Neural cell (in vitro differentiated cells): ENCODE results near the gene LMNB1. TPM values are rescaled to one million over a fixed set of nuclear protein-coding genes. Genes with fewer than 3 reads are reported as not detected.

Experiments
- H2AFZ ChIP-seq: fragments of 200-600, 300-800 bp; sonication (generic), shearing (Covaris generic); 2 replicates; pipeline ENCODE4 v1.6.0; 2014; ENCODE audit warnings: low read depth, mild to moderate bottlenecking, antibody characterized with exemption, low read length, moderate library complexity
- H3F3A ChIP-seq: fragments of 200-600 bp; shearing (Covaris generic); 2 replicates; pipeline ENCODE4 v1.6.1; 2016; ENCODE audit warnings: mild to moderate bottlenecking, moderate library complexity, mixed read lengths, antibody characterized with exemption, low read length; ENCODE audit not compliant: insufficient read depth, poor library complexity, severe bottlenecking
- H3K27ac ChIP-seq: fragments of 200-600, 300-800 bp; sonication (generic), shearing (Covaris generic); 2 replicates; pipeline ENCODE4 v1.5.1; 2014; ENCODE audit warnings: mild to moderate bottlenecking, low read length, moderate library complexity
- H3K27me3 ChIP-seq: fragments of 300-800, 200-600 bp; sonication (generic), shearing (Covaris generic); 2 replicates; pipeline ENCODE4 v1.6.0; 2014; ENCODE audit warnings: mild to moderate bottlenecking, low read depth, low read length, moderate library complexity; ENCODE audit not compliant: insufficient read depth
- H3K36me3 ChIP-seq: fragments of 300-800, 200-600 bp; sonication (generic), shearing (Covaris generic); 2 replicates; pipeline ENCODE4 v1.5.1; 2014; ENCODE audit warnings: mild to moderate bottlenecking, antibody characterized with exemption, low read length, moderate library complexity; ENCODE audit not compliant: insufficient read depth
- H3K4me2 ChIP-seq: fragments of 300-800, 200-600 bp; sonication (generic), shearing (Covaris generic); 2 replicates; pipeline ENCODE4 v1.6.0; 2014; ENCODE audit warnings: mild to moderate bottlenecking, low read length
- H3K4me3 ChIP-seq: fragments of 300-800, 200-600 bp; sonication (generic), shearing (Covaris generic); 2 replicates; pipeline ENCODE4 v1.5.1; 2014; ENCODE audit warnings: mild to moderate bottlenecking, low read length, moderate library complexity
- H3K79me2 ChIP-seq: fragments of 200-600 bp; shearing (Covaris generic); replicated peaks from 2 replicates; pipeline ENCODE4 v1.6.0; 2014; ENCODE audit warnings: mild to moderate bottlenecking, low read length, moderate library complexity; ENCODE audit not compliant: insufficient read depth
- H3K9ac ChIP-seq: fragments of 300-800, 200-600 bp; sonication (generic), shearing (Covaris generic); 2 replicates; pipeline ENCODE4 v1.6.1; 2016; ENCODE audit warnings: mild to moderate bottlenecking, low read length, mixed read lengths
- H3K9me2 ChIP-seq: fragments of 200-600 bp; shearing (Covaris generic); 2 replicates; pipeline ENCODE4 v1.6.1; 2016; ENCODE audit warnings: mild to moderate bottlenecking, low read length, mixed read lengths; ENCODE audit not compliant: insufficient read depth
- H3K9me3 ChIP-seq: fragments of 200-600, 300-800 bp; sonication (generic), shearing (Covaris generic); 2 replicates; pipeline ENCODE4 v1.6.1; 2016; ENCODE audit warnings: mild to moderate bottlenecking, mixed run types, low read length, moderate library complexity, mixed read lengths
- H4K20me1 ChIP-seq: fragments of 200-600 bp; shearing (Covaris generic); 2 replicates; pipeline ENCODE4 v1.6.1; 2016; ENCODE audit warnings: mild to moderate bottlenecking, mixed run types; ENCODE audit not compliant: insufficient read depth
- CTCF ChIP-seq: fragments of 450-650 bp; IDR thresholded peaks from 2 replicates; pipeline ENCODE4 v1.5.1; 2014; ENCODE audit warnings: antibody characterized with exemption, mild to moderate bottlenecking, moderate library complexity; ENCODE audit not compliant: poor library complexity, severe bottlenecking
- EP300 ChIP-seq: fragments of 450-650 bp; conservative IDR thresholded peaks from 2 replicates; pipeline ENCODE4 v1.6.1; 2014; ENCODE audit warnings: antibody characterized with exemption, mild to moderate bottlenecking, moderate library complexity; ENCODE audit not compliant: poor library complexity, severe bottlenecking
- EZH2 ChIP-seq: fragments of 200-600, 300-800 bp; shearing (Covaris generic), sonication (generic); IDR thresholded peaks from 2 replicates; pipeline ENCODE4 v1.6.1; 2014; ENCODE audit warnings: antibody characterized with exemption, low read length, borderline replicate concordance, mild to moderate bottlenecking; ENCODE audit not compliant: insufficient read depth, poor library complexity, severe bottlenecking
- MXI1 ChIP-seq: fragments of 450-650 bp; conservative IDR thresholded peaks from 2 replicates; pipeline ENCODE4 v1.6.1; 2014; ENCODE audit warnings: antibody characterized with exemption, mild to moderate bottlenecking; ENCODE audit not compliant: poor library complexity, severe bottlenecking
- POLR2AphosphoS5 ChIP-seq: IDR thresholded peaks from 2 replicates; pipeline ENCODE4 v1.6.1; 2012
- RAD21 ChIP-seq: fragments of 450-650 bp; conservative IDR thresholded peaks from 2 replicates; pipeline ENCODE4 v1.6.1; 2014; ENCODE audit warnings: antibody characterized with exemption, mild to moderate bottlenecking, moderate library complexity
- REST ChIP-seq: IDR thresholded peaks from 2 replicates; pipeline ENCODE4 v1.6.1; 2012; ENCODE audit warnings: borderline replicate concordance
- SMC3 ChIP-seq: fragments of 450-650 bp; conservative IDR thresholded peaks from 2 replicates; pipeline ENCODE4 v1.6.1; 2014; ENCODE audit warnings: antibody characterized with exemption, mild to moderate bottlenecking, moderate library complexity; ENCODE audit not compliant: poor library complexity
- TAF1 ChIP-seq: IDR thresholded peaks from 2 replicates; pipeline ENCODE4 v1.6.1; 2012; ENCODE audit warnings: low read depth
- polyA plus RNA-seq: library from polyadenylated mRNA; depleted of rRNA; stranded (reverse); fragments of >200 nt; gene quantifications from 2 replicates; pipeline ENCODE4 v1.2.3, GENCODE V29; 2014

The LMNB1 gene
- polyA plus RNA-seq, 1 donor from 2014 or later, result 91.0 TPM

GRCh38 chr5:126810596-126811380 lies 33.9 kb downstream of the LMNB1 start:
- Histone ChIP-seq H3K79me2 (no peaks in the 10 kb centered on the region), H3K9ac (no peak overlapping the region), H3K9me2 (no peaks in the 10 kb centered on the region), H3K27ac (no peak overlapping the region), H3F3A (no peaks in the 10 kb centered on the region), H3K27me3 (no peaks in the 10 kb centered on the region), H3K4me2 (no peak overlapping the region), H4K20me1 (no peaks in the 10 kb centered on the region), H3K4me3 (no peak overlapping the region), H3K36me3 (peaks cover 11% of the 10 kb centered on the region), H3K9me3 (no peaks in the 10 kb centered on the region), H2AFZ (no peak overlapping the region)
- TF ChIP-seq TAF1 (no peak), EZH2 (no peak), SMC3 (no peak), MXI1 (no peak), CTCF (no peak), RAD21 (no peak)

- Histone ChIP-seq H3K9ac (no peak overlapping the region), H3K27me3 (no peaks in the 10 kb centered on the region), H3K9me2 (no peaks in the 10 kb centered on the region), H2AFZ (no peak overlapping the region), H3K79me2 (no peaks in the 10 kb centered on the region), H3F3A (no peaks in the 10 kb centered on the region), H3K4me2 (no peak overlapping the region), H3K4me3 (no peak overlapping the region), H3K36me3 (peaks cover 14% of the 10 kb centered on the region), H3K27ac (no peak overlapping the region), H3K9me3 (no peaks in the 10 kb centered on the region), H4K20me1 (no peaks in the 10 kb centered on the region)
- TF ChIP-seq EP300 (no peak), CTCF (no peak), RAD21 (no peak), REST (no peak), TAF1 (no peak), SMC3 (no peak), POLR2AphosphoS5 (no peak), EZH2 (no peak), MXI1 (no peak)
These were observed 34.7 kb downstream of the LMNB1 start for GRCh38 chr5:126811515-126812198.
